ENCODE results near the gene TCF4. TPM values are rescaled to one million over a fixed set of nuclear protein-coding genes. Genes with fewer than 3 reads are reported as not detected.
"Not testable (repeated sequence)": the region's sequence is repeated elsewhere in the genome, so short reads cannot be mapped to it uniquely, and the experiment has no call there.

The TCF4 gene
- total RNA-seq, 1 donor = 27.5 TPM

GRCh38 chr18:55488473-55488872, 99.5 kb downstream of the TCF4 start:
- Histone ChIP-seq H3K4me3 (ENCODE audit: low read length) (no peak overlapping the region), H3K9me3 (ENCODE audit: low read depth, low read length) (no peaks in the 10 kb centered on the region), H3K27me3 (ENCODE audit: insufficient read depth, low read length) (no peaks in the 10 kb centered on the region), H3K4me1 (ENCODE audit: insufficient read depth, low read length) (peaks cover 15% of the 10 kb centered on the region)

DNA sequence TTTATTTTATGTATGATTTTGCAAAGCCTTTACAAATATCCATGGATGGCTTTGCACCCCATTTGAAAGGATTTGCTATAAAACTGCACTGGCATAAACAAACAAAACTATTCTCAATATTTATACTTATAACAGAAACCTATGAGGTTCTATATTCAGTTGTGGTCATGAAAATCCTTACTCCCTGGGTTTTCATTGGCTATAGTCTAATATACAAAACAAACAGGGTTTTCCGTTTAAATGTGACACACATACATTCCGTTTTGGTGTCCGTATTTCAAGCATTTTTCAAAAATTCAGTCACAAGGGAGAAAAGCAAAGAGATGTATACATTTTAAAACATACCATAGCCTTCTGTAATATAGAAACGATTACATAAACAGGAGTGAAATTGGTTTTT, 100.0 kb downstream of the TCF4 start:
- no peaks in the 10 kb centered on the region for H3K9me3 ChIP-seq (ENCODE audit: low read depth, low read length)
- peaks cover 15% of the 10 kb centered on the region for H3K4me1 ChIP-seq (ENCODE audit: insufficient read depth, low read length)
- H3K27me3 ChIP-seq (ENCODE audit: insufficient read depth, low read length) = no peaks in the 10 kb centered on the region
- no peak overlapping the region for H3K4me3 ChIP-seq (ENCODE audit: low read length)

DNA sequence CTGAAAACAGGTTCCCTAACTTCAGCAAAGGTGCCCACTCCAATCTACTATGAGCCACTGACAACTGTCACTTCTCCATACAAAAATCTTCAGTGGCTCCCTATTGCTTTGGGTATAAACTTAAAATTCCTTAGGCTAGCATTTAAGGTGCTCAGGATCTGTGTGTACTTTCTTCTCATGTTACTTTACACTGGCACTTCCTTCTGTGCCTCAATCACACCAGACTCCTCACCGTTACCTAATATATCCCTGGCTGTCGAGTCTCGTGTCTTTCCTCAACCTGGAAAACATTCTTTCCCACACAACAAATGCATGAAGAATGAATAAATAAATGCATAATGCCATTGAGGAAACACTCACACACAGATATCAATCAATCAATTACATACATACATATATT, 101.1 kb downstream of the TCF4 start:
- peaks cover 15% of the 10 kb centered on the region for H3K4me1 ChIP-seq (ENCODE audit: insufficient read depth, low read length)
- no peaks in the 10 kb centered on the region for H3K9me3 ChIP-seq (ENCODE audit: low read depth, low read length)
- H3K27me3 ChIP-seq (ENCODE audit: insufficient read depth, low read length) = no peaks in the 10 kb centered on the region
- H3K4me3 ChIP-seq (ENCODE audit: low read length) = no peak overlapping the region

GRCh38 chr18:55485666-55486065, 102.3 kb downstream of the TCF4 start:
- Histone ChIP-seq H3K9me3 (ENCODE audit: low read depth, low read length) (no peaks in the 10 kb centered on the region), H3K4me3 (ENCODE audit: low read length) (no peak overlapping the region), H3K4me1 (ENCODE audit: insufficient read depth, low read length) (peaks cover 15% of the 10 kb centered on the region), H3K27me3 (ENCODE audit: insufficient read depth, low read length) (no peaks in the 10 kb centered on the region)

GRCh38 chr18:55484773-55485172, 103.2 kb downstream of the TCF4 start:
- no peak overlapping the region for H3K4me3 ChIP-seq (ENCODE audit: low read length)
- H3K4me1 ChIP-seq (ENCODE audit: insufficient read depth, low read length) = peaks cover 15% of the 10 kb centered on the region
- no peaks in the 10 kb centered on the region for H3K9me3 ChIP-seq (ENCODE audit: low read depth, low read length)
- no peaks in the 10 kb centered on the region for H3K27me3 ChIP-seq (ENCODE audit: insufficient read depth, low read length)

DNA sequence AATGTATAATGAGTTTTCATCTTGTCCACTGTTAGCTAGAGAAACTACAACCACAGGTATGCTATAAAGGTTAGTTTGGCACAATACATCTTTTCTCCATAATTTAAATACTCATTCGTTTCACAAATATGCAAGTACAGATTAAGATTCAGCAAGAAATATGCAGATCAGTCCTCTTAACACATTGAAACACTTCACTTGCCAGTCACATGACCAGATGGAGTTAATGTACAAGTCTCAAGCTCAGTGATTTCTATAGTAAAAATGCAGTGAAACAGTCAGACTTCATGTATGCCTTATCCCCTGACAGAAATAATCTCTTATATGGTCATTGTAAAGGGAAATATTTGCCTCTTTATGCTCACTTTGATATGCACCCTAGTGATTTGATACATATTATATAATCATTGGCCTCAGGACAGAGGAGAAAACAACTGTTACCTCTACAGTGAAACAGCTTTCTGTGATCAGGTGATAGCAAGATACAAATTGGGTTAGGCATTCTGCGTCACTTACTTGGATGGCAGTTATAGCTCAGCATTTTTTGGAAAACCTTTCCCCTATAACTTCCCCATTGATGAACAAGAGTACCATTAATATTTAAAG, 104.6 kb downstream of the TCF4 start:
- H3K27me3 ChIP-seq (ENCODE audit: insufficient read depth, low read length) = no peaks in the 10 kb centered on the region
- peaks cover 2% of the 10 kb centered on the region for H3K4me1 ChIP-seq (ENCODE audit: insufficient read depth, low read length)
- no peak overlapping the region for H3K4me3 ChIP-seq (ENCODE audit: low read length)
- H3K9me3 ChIP-seq (ENCODE audit: low read depth, low read length) = no peaks in the 10 kb centered on the region

DNA sequence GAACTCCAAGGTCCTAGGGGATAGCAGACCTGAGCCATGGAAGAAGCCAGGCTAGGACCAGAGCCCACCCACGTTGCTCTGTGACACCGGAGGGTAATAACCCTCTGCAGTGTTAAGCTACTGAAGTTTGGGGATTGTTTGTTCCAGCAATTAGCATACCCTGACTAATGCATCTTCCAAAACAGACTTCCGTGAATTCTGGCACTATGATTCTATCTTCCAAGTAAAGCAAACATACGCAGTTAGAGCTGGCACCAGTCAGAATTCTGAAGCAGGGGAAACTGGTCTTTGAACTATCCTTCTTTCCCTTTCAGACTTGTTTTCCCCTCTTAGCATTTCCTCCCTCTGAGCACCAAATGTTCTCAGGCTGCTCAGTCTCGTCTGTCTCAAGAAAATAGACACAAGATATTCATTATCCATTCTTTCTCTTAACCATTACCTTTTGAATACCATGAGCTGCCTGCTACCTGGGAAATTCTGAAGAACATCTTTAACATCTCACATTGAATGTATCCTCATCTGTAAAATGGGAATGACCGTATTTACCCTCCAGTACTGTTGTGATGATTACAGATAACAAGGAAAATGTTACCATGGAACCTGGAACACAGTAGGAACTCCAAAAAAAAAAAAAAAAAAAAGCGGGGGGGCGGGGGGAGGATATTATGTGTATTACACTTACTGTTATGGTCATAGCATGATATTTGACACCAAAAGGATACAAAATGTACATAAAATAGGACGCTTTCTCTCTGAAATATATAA, 108.2 kb downstream of the TCF4 start:
- no peaks in the 10 kb centered on the region for H3K9me3 ChIP-seq (ENCODE audit: low read depth, low read length)
- peaks cover 9% of the 10 kb centered on the region for H3K4me1 ChIP-seq (ENCODE audit: insufficient read depth, low read length)
- no peak overlapping the region for H3K4me3 ChIP-seq (ENCODE audit: low read length)
- no peaks in the 10 kb centered on the region for H3K27me3 ChIP-seq (ENCODE audit: insufficient read depth, low read length)

DNA sequence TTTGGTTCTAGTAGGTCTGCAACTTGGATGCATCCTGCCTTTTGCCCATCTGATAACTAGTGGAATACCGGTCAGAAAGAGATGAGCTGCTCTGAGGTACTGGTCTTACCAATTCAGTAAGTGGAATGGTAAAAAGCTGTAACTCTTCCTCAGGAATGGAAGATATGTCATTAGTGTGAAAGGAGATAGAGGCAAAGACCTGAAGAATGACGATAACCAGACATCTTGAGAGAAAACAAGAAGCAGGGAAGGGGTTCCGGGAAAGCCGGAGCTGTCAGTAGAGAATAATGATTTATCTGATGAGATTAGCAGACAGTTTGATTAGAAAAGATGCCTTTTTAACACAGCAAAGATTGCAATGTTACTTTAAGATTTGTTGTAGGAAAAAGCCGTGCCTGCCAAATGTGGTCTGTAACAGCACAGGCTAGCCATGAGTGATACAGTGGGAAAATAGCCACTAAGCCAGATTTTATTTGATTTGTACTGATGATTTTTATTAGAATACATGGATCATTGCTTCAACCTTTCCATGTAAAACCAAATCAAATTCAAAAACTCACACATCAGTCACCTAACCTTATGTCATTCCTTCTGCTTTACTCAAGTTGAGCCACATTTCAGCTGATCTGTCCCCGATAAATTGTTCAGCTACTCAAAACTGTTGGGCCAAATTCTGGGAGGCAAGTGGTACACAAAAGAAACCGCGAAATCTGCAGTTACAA, 110.0 kb downstream of the TCF4 start:
- peak overlapping the region; percentile 41 for H3K4me3 ChIP-seq (ENCODE audit: low read length)
- H3K4me1 ChIP-seq (ENCODE audit: insufficient read depth, low read length) = peaks cover 9% of the 10 kb centered on the region
- no peaks in the 10 kb centered on the region for H3K27me3 ChIP-seq (ENCODE audit: insufficient read depth, low read length)
- H3K9me3 ChIP-seq (ENCODE audit: low read depth, low read length) = no peaks in the 10 kb centered on the region

DNA sequence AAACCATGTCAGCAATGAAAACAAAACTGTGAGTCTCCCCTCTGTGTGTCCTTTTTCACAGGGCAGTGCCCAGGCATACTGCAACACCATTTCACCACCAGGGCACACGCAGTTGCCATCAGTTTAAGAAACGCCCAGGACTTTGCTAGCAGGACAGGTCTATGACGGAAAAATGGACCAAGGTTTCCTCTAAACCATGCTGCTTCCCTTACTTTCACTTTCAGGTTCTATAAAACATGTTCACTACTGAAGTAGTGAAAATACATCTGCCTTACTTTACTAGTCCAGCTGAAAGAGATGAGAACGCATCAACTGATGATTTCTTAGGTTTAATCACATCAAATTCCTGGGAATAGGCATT, 110.5 kb downstream of the TCF4 start:
- Histone ChIP-seq H3K27me3 (ENCODE audit: insufficient read depth, low read length) (no peaks in the 10 kb centered on the region), H3K4me3 (ENCODE audit: low read length) (peak overlapping the region; percentile 41), H3K9me3 (ENCODE audit: low read depth, low read length) (no peaks in the 10 kb centered on the region), H3K4me1 (ENCODE audit: insufficient read depth, low read length) (peaks cover 9% of the 10 kb centered on the region)

DNA sequence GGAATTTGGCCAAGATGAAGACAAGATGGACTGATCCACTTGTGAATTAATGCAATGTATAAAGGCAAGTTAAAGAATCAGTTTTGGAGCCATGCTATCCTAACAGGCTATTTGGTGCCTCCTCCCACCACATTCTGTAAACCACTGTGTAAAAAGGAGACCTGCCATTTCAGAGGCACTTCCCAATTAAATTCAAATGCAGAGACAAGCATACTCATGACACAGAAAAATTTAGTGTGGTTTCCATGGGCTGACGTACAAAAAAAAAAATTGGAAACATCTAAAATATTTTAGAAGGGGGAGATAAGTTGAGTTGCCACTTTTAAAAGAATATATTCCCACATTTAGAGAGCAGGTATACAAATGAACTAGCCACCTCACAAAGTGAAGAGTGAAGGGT, 112.1 kb downstream of the TCF4 start:
- H3K9me3 ChIP-seq (ENCODE audit: low read depth, low read length) = no peaks in the 10 kb centered on the region
- H3K27me3 ChIP-seq (ENCODE audit: insufficient read depth, low read length) = no peaks in the 10 kb centered on the region
- H3K4me1 ChIP-seq (ENCODE audit: insufficient read depth, low read length) = peaks cover 9% of the 10 kb centered on the region
- H3K4me3 ChIP-seq (ENCODE audit: low read length) = no peak overlapping the region

GRCh38 chr18:55475467-55475866, 112.5 kb downstream of the TCF4 start:
- H3K27me3 ChIP-seq (ENCODE audit: insufficient read depth, low read length) = no peaks in the 10 kb centered on the region

DNA sequence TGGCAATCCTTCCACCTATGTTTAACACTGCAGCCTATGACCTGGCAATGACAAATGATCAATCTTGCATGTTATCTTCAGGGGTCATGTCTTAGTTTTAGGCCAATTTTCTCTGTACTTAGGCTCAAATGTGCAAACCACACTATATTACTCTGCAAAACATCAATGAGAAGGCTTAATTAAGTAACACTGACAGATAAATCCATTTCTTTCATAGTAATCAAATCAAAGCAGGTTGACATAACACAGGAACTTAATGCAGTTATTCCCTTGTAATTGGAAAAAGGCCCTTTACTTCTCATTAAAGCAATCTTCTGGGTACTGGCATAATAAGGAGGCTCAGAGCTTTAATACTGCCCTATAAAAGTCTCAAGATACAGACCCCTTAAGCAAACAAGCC, 114.4 kb downstream of the TCF4 start:
- Histone ChIP-seq H3K9me3 (ENCODE audit: low read depth, low read length) (no peaks in the 10 kb centered on the region), H3K27me3 (ENCODE audit: insufficient read depth, low read length) (no peaks in the 10 kb centered on the region), H3K4me1 (ENCODE audit: insufficient read depth, low read length) (peaks cover 9% of the 10 kb centered on the region), H3K4me3 (ENCODE audit: low read length) (no peak overlapping the region)

More at GRCh38 chr18:55475467-55475866, 112.5 kb downstream of the TCF4 start:
- H3K4me1 ChIP-seq (ENCODE audit: insufficient read depth, low read length) = peaks cover 9% of the 10 kb centered on the region
- H3K4me3 ChIP-seq (ENCODE audit: low read length) = no peak overlapping the region
- H3K9me3 ChIP-seq (ENCODE audit: low read depth, low read length) = no peaks in the 10 kb centered on the region

- Histone ChIP-seq H3K27me3 (ENCODE audit: insufficient read depth, low read length) (no peaks in the 10 kb centered on the region), H3K9me3 (ENCODE audit: low read depth, low read length) (no peaks in the 10 kb centered on the region), H3K4me3 (ENCODE audit: low read length) (no peak overlapping the region), H3K4me1 (ENCODE audit: insufficient read depth, low read length) (peaks cover 5% of the 10 kb centered on the region)
Observed at GRCh38 chr18:55473058-55473457, 114.9 kb downstream of the TCF4 start.

DNA sequence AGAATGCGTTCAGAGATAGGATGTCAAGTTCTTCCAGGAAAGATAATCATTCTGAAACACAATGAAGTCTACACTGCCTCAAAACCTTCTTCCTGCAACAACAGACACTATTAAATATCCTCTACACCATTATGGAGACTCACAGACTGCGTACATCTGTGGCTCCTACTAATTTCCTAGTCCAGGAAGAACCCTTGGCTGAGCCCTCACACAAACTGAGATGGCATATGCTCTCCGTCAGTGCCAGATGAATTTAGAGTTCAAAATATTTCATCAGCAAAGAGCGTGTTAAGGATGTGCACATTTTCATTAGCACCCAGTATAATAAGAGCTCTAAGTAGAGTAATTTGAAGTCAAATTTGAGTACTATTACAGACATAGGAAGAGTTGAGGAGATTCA, 117.2 kb downstream of the TCF4 start:
- no peak overlapping the region for H3K4me3 ChIP-seq (ENCODE audit: low read length)
- no peaks in the 10 kb centered on the region for H3K27me3 ChIP-seq (ENCODE audit: insufficient read depth, low read length)
- H3K4me1 ChIP-seq (ENCODE audit: insufficient read depth, low read length) = peaks cover 5% of the 10 kb centered on the region
- no peaks in the 10 kb centered on the region for H3K9me3 ChIP-seq (ENCODE audit: low read depth, low read length)

DNA sequence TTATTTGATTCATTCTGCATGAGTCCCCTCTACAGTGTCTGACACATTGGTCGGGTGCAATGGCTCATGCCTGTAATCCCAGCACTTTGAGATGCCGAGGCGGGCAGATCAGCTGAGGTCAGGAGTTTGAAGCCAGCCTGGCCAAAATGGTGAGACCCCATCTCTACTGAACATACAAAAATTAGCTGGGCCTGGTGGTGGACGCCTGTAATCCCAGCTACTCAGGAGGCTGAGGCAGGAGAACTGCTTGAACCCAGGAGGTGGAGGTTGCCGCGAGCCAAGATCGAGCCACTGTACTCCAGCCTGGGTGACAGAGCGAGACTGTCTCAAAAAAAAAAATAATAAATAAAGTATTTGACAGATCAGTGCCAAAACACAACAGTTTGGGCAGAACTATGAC, 118.9 kb downstream of the TCF4 start:
- H3K4me3 ChIP-seq (ENCODE audit: low read length); H3K27me3 ChIP-seq (ENCODE audit: insufficient read depth, low read length); H3K9me3 ChIP-seq (ENCODE audit: low read depth, low read length): not testable (repeated sequence)
- peaks cover 15% of the 10 kb centered on the region for H3K4me1 ChIP-seq (ENCODE audit: insufficient read depth, low read length)

Measured in mononuclear cell (primary cell).